ENCODE results near the gene ZNF385C. TPM values are rescaled to one million over a fixed set of nuclear protein-coding genes. Genes with fewer than 3 reads are reported as not detected.
"Not testable (repeated sequence)": the region's sequence is repeated elsewhere in the genome, so short reads cannot be mapped to it uniquely, and the experiment has no call there.

ZNF385C gene
- total RNA-seq (2014; rRNA removed; shearing (Covaris generic)) (not detected in 2 replicates), polyA plus RNA-seq (2016; fragmentation: Nextera tagmentation; extraction: Ambion mirVana) (not detected in 2 replicates)

DNA sequence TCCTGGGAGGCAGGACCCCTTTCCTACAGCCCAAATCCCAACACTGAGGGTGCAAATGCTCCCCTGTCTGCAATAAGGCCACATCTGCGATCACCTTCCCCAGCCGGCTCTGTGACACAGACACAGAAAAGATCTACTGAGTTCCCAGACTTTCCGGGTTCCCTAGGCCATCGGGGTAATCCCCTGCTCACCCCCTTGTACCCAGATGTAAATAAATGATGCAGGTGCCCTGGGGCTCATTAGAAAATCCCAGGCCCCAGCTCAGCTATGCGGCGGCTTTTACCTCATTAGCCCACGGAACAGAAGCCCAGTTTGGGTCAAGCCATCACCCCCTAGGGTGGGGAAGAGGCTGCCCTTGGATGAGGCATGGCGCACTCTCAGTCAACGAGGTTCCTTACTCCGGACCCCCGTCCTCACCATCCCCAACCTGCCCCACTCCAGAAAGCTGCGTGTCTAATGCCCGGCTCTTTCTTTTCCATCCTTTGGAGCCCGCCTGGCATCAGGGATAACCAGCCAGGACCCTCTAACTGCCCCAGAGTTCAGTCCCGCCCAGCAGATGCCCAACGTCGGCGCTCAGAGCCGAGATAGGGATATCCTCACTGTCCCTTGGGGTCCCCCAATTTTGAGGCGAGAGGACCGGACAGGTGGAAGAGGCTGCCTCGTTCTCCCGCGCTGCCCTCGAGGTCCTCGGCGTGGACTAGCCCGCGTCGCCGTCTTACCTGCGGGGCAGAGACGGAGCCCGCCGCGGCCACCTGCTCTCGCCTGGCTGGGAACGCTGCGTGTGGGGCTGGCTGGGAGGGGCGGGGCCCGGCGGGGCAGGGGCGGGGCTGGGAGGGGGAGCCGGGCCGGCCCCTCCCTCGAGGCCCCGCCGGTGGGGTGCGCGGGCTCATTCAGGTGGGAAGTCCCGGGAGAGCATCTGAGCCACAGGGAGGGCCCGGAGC lies at the start of gene ZNF385C:
TSS of gene ZNF385C (minus strand) at position 783 of the 941 bp plus-strand sequence. CDS start 35,417 bp downstream, outside the sequence.
- Histone ChIP-seq H3K27me3 (replicated peaks; ENCODE audit: insufficient read depth) (peaks cover 13% of the 10 kb centered on the region), H3K4me1 (ENCODE audit: insufficient read depth) (no peaks in the 10 kb centered on the region), H3K79me2 (ENCODE audit: insufficient read depth) (no peaks in the 10 kb centered on the region), H3F3A (ENCODE audit: insufficient read depth) (no peaks in the 10 kb centered on the region), H3K9me2 (ENCODE audit: insufficient read depth) (no peaks in the 10 kb centered on the region), H3K27ac (no peak within 1 kb of the TSS), H4K20me1 (ENCODE audit: insufficient read depth) (no peaks in the 10 kb centered on the region), H3K4me3 (no peak within 1 kb of the TSS), H3K9ac (no peak within 1 kb of the TSS), H3K4me2 (ENCODE audit: unreplicated experiment) (no peak within 1 kb of the TSS), H3K9me3 (ENCODE audit: low read depth) (no peaks in the 10 kb centered on the region), H2AFZ (no peak within 1 kb of the TSS), H3K36me3 (ENCODE audit: low read depth) (no peaks in the 10 kb centered on the region)
- in situ Hi-C loops (cut with MboI), result no loop called here
- DNase-seq, result no peak
- no peak for TF ChIP-seq EZH2phosphoT487 (IDR thresholded peaks at IDR 0.05; ENCODE audit: insufficient read depth, low read depth)
- TF ChIP-seq EZH2 (IDR thresholded peaks at IDR 0.05; ENCODE audit: insufficient read depth, poor library complexity, severe bottlenecking), result no peak
- WGBS, 2 experiments (ENCODE audit: low coverage in 1 of 2, low lambda C conversion rate in 2 of 2, missing lambda C conversion rate in 2 of 2), result 13 to 17% methylated on average over 39 to 52 of the region's 52 CpGs

GRCh38 chr17:42146911-42147607 lies 48.8 kb upstream of the ZNF385C start:
- Histone ChIP-seq H3K4me1 (ENCODE audit: insufficient read depth) (peaks cover 16% of the 10 kb centered on the region), H3K9me3 (ENCODE audit: low read depth) (no peaks in the 10 kb centered on the region), H4K20me1 (ENCODE audit: insufficient read depth) (0 out of 2 replicates have a peak, but pooled peaks cover 7% of the 10 kb centered on the region), H3K36me3 (ENCODE audit: low read depth) (0 out of 2 replicates have a peak, but pooled peaks cover 4% of the 10 kb centered on the region), H3K9me2 (ENCODE audit: insufficient read depth) (no peaks in the 10 kb centered on the region), H3K9ac (no peak overlapping the region), H3F3A (ENCODE audit: insufficient read depth) (peaks cover 18% of the 10 kb centered on the region), H3K4me3 (no peak overlapping the region), H3K4me2 (ENCODE audit: unreplicated experiment) (no peak overlapping the region), H3K27me3 (replicated peaks; ENCODE audit: insufficient read depth) (no peaks in the 10 kb centered on the region), H3K27ac (no peak overlapping the region), H3K79me2 (ENCODE audit: insufficient read depth) (peaks cover 89% of the 10 kb centered on the region), H2AFZ (no peak overlapping the region)
- WGBS, 2 experiments (ENCODE audit: low coverage in 1 of 2, low lambda C conversion rate in 2 of 2, missing lambda C conversion rate in 2 of 2), result 81 to 85% methylated on average over 13 of the region's 13 CpGs
- no peak for DNase-seq
- TF ChIP-seq EZH2 (IDR thresholded peaks at IDR 0.05; ENCODE audit: insufficient read depth, poor library complexity, severe bottlenecking) (no peak), EZH2phosphoT487 (IDR thresholded peaks at IDR 0.05; ENCODE audit: insufficient read depth, low read depth) (no peak)
- in situ Hi-C loops (cut with MboI), result no loop called here

DNA sequence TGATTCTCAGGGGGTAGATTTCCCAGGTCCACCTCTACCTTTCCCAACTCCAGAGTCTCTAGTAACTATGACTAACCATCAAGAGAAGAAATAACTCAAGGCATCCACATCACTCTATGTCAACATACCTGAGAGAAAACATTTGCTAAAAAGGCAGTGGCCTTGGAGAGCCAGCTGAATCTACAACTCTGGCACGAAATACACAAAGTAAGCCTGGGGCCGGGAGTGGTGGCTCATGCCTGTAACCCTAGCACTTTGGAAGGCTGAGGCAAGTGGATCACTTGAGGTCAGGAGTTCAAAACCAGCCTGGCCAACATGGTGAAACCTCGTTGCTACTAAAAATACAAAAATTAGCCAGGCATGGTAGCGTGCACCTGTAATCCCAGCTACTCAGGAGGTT lies 44.9 kb upstream of the ZNF385C start:
- in situ Hi-C loops (cut with MboI); H3K9me3 ChIP-seq (ENCODE audit: low read depth); H2AFZ ChIP-seq; H3K9ac ChIP-seq; H3K9me2 ChIP-seq (ENCODE audit: insufficient read depth); H3K36me3 ChIP-seq (ENCODE audit: low read depth); H3K27me3 ChIP-seq (replicated peaks; ENCODE audit: insufficient read depth); H3K4me3 ChIP-seq: not testable (repeated sequence)
- DNase-seq, result peak; percentile 23
- Histone ChIP-seq H3K4me1 (ENCODE audit: insufficient read depth) (peaks cover 31% of the 10 kb centered on the region), H3F3A (ENCODE audit: insufficient read depth) (peaks cover 38% of the 10 kb centered on the region), H3K79me2 (ENCODE audit: insufficient read depth) (peaks cover 86% of the 10 kb centered on the region), H4K20me1 (ENCODE audit: insufficient read depth) (peaks cover 13% of the 10 kb centered on the region; the same call in 1 of the 2 replicates), H3K4me2 (ENCODE audit: unreplicated experiment) (peak overlapping the region; percentile 67), H3K27ac (peak overlapping the region; percentile 75)
- 84 to 89% methylated on average over 4 of the region's 4 CpGs for WGBS, 2 experiments (ENCODE audit: low coverage in 1 of 2, low lambda C conversion rate in 2 of 2, missing lambda C conversion rate in 2 of 2)

- peak overlapping the region; percentile 75 for H3K27ac ChIP-seq
- TF ChIP-seq EZH2 (IDR thresholded peaks at IDR 0.05; ENCODE audit: insufficient read depth, poor library complexity, severe bottlenecking) (no peak), EZH2phosphoT487 (IDR thresholded peaks at IDR 0.05; ENCODE audit: insufficient read depth, low read depth) (0 out of 2 replicates have a peak, but pooled peaks have one; percentile 41)
- peak overlapping the region; percentile 67 for H3K4me2 ChIP-seq (ENCODE audit: unreplicated experiment)
- H3K9me2 ChIP-seq (ENCODE audit: insufficient read depth), result no peaks in the 10 kb centered on the region
- in situ Hi-C loops (cut with MboI), result no loop called here
- no peaks in the 10 kb centered on the region for H3K27me3 ChIP-seq (replicated peaks; ENCODE audit: insufficient read depth)
- peak overlapping the region; percentile 49 for H3K9ac ChIP-seq
- DNase-seq, result peak; percentile 92
- peaks cover 86% of the 10 kb centered on the region for H3K79me2 ChIP-seq (ENCODE audit: insufficient read depth)
- no peak overlapping the region for H2AFZ ChIP-seq
- WGBS, 2 experiments (ENCODE audit: low coverage in 1 of 2, low lambda C conversion rate in 2 of 2, missing lambda C conversion rate in 2 of 2), result 3 to 4% methylated on average over 7 of the region's 7 CpGs
- H3K4me3 ChIP-seq, result 0 out of 2 replicates have a peak overlapping the region, but pooled peaks have one; percentile 17
- H4K20me1 ChIP-seq (ENCODE audit: insufficient read depth), result peaks cover 13% of the 10 kb centered on the region; the same call in 1 of the 2 replicates
- H3K9me3 ChIP-seq (ENCODE audit: low read depth), result no peaks in the 10 kb centered on the region
- 0 out of 2 replicates have a peak, but pooled peaks cover 4% of the 10 kb centered on the region for H3K36me3 ChIP-seq (ENCODE audit: low read depth)
- H3K4me1 ChIP-seq (ENCODE audit: insufficient read depth), result peaks cover 31% of the 10 kb centered on the region
- peaks cover 38% of the 10 kb centered on the region for H3F3A ChIP-seq (ENCODE audit: insufficient read depth)
These were observed 44.2 kb upstream of the ZNF385C start for GRCh38 chr17:42142371-42142896.
